Activated CD4-positive, alpha-beta T cell treated with anti-CD3 and anti-CD28 coated beads for 24 hours (primary cell): ENCODE measurements around the gene EXOC2.

Source experiments
- DNase-seq, 2 donors: peaks; one replicate each; pipeline ENCODE4 v3.0.0-alpha.2; 2020; ENCODE audit warnings: low read depth in 2 of 2

EXOC2 gene, protein sequence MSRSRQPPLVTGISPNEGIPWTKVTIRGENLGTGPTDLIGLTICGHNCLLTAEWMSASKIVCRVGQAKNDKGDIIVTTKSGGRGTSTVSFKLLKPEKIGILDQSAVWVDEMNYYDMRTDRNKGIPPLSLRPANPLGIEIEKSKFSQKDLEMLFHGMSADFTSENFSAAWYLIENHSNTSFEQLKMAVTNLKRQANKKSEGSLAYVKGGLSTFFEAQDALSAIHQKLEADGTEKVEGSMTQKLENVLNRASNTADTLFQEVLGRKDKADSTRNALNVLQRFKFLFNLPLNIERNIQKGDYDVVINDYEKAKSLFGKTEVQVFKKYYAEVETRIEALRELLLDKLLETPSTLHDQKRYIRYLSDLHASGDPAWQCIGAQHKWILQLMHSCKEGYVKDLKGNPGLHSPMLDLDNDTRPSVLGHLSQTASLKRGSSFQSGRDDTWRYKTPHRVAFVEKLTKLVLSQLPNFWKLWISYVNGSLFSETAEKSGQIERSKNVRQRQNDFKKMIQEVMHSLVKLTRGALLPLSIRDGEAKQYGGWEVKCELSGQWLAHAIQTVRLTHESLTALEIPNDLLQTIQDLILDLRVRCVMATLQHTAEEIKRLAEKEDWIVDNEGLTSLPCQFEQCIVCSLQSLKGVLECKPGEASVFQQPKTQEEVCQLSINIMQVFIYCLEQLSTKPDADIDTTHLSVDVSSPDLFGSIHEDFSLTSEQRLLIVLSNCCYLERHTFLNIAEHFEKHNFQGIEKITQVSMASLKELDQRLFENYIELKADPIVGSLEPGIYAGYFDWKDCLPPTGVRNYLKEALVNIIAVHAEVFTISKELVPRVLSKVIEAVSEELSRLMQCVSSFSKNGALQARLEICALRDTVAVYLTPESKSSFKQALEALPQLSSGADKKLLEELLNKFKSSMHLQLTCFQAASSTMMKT

DNA sequence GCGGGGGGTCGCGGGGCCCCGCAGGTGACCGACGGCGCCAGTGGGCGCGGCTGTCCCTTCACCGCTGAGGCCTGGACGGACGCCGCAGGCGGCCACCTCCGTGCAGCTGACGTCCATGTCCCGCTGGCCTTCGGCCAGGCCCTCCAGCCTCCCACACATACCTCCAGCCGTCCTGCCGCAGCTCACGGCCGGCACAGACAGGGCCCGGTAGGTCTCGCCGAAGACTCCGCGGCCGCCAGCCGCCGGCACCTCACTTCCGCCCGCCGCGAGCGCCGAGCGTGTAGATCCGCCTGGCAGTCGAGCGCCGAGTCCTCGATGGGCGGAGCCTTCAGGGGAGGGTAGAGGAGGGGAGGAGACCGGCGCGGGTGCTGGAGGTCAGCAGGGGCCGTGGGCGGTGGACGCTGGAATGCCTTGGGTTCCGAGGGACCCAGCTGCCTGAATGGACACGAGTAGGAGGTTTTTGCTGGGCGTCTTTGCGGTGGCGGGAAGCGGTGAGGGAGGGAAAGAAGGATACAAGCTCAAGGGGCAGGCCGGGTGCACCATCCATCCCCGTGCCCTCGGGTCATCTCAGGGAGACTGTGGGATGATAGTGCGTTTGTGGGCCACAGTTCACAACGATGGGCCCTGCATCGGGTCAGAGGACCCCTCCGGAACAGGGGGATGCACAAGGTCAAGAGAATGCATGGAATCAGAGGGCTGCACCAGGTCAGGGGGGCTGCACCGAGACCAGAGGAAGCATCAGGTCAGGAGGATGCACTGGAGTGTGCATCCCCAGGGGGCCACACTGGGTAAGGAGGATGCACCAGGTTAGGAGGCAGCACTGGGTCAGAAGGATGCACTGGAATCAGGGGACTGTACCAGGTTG, at the start of gene EXOC2:
Gene EXOC2, minus strand, starts transcription at position 282 of the 865 bp plus-strand sequence. CDS start 55,321 bp downstream, outside the sequence.
- DNase-seq = peak; percentile 73 to 74

DNA sequence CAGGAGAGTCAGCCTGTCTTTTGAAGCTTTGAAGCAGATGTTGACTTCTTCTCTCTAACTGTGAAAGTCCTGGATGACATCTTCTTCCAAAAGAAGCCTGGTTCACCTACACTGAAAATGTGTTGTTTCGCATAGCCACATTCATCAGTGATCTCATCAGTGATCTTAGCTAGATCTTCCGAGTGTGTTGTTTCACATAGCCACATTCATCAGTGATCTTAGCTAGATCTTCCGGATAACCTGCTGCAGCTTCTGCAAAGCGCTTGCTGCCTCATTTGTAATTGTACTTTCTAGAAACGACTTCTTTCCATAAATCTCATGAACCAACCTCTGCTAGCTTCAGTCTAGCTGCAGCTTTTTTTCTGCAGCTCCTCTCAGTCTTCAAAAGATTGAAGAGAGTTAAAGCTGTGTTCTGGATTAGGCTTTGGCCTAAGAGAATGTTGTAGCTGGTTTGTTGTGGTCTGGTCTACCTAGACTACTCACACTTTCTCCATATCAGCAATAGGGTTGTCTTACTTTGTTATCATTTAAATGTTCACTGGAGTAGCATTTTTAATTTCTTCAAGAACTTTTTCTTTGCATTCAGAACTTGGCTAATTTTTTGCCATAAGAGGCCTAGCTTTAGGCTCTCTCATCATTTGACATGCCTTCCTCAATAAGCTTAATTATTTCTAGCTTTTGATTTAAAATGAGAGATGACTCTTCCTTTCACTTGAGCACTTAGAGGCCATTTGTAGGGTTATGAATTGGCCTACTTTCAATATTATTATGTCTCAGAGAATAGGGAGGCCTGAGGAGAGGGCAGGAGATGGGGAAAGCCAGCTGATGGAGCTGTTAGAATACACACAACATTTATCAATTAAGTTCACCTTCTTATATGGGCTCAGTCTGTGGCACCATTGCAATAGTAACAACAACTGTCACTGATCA, 48.7 kb upstream of the EXOC2 start:
- no peak for DNase-seq

DNA sequence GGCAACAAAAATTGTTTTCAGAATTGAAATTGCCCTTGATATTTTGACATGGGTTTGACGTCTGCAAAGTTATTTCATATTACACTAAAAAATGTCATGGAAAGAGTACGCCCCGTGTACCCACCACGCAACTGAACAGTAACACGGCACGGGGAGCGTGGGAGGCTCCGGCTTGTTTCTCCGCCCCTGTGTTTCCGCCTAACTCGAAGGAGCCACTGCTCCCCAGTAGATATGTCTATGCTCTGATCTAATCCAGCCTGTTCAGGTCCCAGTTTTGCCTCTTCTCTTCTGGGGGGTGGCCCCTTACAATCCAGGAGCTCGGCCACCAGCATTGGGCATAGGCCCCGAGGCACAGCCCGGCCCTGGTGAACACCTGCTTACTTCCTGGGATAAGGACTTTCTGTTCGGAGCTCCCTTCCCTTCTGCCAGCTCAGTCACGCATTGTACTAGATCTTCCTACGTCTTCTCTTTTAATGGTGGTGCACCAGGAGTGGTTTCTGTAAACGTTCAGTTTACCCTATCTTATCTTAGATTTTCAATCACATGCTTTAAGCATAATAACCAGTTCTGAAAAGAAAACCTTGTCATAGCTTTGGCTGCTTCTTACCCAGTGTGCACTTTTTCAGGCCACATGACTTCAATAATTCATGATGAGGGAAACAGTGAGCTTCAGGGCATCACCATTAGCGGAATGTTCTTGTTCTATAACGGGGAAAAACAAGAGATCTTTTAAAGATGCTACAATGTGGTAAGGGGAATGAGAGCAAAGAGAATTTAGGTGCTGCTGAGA, 43.9 kb upstream of the EXOC2 start:
- no peak for DNase-seq

DNA sequence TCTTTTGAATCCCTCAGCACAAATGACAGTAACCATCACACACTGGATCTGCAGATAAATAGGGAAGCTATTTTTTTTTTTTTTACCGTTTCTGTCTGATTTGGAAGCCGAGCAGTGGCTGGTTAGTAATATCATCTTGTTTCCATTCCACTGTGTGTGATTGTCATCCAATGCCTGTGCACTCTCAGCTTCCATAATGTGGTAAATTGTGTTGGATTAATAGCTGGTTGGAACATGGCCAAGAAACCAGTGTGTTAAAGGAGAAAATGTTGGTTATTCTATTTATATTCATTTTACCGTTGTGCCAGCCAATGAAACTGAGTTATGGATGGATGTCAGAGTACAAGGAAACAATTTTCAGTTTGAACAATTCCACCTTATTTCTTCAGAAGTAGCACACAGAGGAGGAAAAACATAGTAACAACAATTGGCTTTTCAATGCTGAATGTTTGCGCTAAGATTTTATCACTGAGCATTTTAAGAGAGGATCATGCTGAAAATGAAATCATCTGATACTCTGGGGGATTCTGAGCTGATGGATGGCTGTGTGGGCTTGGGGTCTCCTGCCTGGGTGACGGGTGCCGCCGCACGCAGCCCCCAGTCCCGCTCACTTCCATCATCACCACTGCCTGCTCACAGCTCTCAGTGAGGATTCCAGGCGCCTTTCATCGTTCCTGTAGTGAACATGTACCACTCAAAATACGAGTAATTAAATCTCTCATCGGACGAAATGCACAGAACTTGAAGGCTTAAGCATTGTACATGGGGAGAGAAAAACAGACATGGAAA, 40.7 kb upstream of the EXOC2 start:
- DNase-seq = no peak

DNA sequence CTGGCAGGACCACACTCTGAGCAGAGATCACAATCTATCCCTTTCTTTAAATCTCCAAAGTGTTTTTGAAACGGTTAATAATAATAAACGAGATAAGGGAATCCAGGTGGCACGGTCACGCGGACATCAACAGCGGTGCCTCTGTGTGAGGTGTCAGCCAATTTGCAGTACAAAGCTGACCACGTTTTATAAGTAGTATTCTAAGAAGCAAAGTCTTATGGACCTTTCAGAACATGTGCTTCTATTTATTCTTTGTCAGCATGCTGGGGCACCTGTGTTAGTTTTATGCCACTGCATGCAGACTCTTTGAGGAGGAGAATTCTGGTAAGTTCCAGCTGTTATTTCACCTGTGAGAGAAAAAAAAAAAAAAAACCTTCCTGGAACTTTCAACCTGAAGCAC, 39.0 kb upstream of the EXOC2 start:
- DNase-seq = no peak

DNA sequence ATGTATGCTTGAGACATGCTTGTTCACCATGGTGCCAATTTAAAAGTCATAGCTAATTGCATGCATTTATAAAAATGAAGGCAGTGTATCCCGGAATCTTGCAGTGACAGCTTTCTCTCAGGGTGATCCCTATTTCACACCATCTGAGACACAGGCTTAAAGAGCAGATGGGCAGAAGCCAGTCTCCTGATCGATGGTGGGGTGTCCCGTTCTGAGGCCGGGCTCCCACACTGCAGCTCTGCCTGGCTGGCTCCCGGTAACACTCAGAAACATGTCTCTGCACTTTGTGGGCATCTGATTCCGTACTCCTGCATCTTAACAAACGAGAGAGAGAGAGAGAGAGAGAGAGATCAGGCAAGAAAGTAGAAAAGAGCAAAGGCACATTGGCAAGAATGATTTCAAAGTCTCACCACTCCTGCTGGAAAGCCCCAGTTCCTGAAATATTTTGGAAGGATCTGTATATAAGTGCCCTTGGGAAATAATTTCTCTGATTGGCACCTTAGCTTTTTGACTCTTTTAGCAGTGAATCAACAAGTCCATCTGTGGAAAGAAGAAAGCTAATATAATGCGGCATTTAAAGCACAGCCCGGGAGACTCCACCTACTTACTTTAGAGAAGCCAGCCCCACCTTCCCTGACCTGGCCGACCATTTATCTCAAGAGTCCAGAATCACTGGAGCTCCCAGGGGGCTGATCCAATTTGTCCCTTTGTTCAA, 36.8 kb upstream of the EXOC2 start:
- no peak for DNase-seq

DNA sequence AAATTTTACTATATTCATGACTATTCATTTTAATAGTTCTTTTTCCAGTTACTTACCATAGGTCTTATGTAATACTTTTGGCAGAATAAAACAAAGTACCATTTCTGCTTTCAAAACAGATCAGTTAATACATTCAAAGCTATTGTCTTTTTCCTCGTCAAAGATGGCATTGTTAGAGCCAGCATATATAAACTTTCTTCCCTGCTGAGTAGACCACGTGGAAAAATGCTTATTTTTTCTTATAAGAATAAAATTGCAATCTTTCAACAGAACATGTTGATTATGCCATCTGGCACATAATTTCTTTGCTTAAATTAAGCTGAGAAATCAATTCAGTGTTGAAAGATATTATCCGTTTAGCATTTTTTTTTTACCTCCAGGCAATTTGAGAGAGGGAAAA, 34.9 kb upstream of the EXOC2 start:
- no peak for DNase-seq

DNA sequence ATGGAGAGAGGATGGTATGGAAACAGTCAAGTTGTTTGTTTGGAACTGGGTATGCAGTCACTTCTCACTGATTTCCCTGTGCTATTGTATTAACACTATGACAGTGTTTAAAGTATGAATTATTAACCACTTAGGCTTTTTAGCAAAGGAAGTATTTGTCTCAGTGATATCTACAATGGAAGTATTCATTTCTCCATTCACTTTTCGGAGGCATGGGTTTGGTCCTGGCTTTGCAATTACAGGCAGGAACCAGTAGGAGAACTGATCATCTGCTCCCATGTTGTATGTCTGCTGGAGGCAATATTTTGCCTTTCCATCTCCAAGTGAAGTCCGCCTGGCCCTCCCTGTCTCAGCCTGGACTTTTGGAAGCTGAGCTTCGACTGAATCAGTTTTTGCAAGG, 30.6 kb upstream of the EXOC2 start:
- no peak for DNase-seq

DNA sequence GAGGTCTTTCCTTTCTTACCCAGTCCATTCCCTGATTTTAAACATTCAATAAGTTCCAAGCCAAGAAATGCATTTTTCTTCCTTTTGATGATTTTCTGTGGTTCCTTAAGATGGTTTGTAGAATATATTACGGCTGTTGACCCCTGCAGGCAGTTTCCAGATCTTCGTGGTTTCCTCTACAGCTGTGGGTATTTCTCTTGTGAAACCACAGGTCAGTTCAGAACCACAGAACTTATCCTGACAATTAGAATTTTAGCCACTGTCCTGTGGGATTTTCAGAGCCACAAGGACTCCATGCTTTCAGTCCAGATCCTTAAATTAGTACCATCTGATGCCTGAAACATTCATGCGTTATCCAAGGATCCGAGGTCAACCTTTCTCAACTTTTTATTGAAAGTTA, 29.7 kb upstream of the EXOC2 start:
- DNase-seq = no peak

DNA sequence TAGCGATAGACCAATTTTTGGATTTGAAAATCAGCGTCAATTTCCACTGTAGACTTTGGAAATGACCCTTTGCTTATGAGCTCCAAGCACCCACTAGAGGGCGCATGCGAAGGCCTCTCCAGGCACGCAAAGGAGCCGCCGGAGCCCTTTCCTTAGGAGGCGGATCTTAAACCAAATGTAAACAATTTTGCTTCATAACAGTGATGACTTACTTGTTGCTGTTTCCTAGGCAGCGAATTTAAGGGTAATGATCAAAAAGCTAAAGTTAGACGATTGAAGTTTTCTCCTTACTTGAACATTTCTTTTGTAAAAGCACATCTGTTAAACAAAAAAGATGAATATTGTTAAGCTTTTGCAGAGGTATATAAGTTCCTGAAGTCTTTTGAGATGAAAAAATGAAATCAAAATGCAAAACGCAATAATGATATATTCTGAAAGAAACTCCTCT, 29.2 kb upstream of the EXOC2 start:
- DNase-seq = peak; percentile 59 to 72

DNA sequence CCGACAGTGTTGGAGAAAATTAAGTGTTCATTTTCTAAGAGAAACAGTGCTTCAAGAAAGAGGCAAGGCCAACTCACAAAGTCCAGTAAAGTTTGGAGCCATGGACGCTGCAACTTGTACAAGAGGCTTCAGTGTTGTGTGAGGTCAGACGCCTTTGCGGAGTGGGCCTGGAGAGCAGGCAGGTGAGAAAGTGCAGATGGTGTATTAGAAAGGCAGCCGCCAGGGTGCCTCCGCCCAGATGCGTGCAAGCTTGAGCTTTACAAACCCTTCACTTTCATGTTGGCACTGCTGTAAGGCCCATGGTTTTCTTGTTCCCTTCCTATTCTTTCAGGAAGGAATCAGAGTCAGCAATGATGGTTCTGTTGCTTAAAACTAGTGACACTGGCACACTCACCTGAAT, 25.4 kb upstream of the EXOC2 start:
- no peak for DNase-seq

DNA sequence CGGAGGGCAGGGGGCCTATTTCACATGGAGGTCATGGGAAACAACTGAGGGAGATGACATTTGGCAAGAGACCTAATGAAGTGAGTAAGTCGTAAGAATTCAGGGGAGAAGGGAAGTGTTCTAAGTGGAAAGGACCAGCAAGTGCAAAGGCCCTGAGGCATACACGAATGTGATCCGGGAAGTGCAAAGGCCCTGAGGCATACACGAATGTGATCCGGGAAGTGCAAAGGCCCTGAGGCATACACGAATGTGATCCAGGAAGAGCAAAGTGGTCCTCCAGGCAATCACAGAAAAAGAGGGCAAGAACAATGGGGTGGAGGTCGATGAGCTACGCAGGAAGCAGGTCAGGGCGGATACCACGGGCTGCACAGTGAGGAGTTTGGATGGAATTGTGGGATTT, 24.2 kb upstream of the EXOC2 start:
- no peak for DNase-seq

DNA sequence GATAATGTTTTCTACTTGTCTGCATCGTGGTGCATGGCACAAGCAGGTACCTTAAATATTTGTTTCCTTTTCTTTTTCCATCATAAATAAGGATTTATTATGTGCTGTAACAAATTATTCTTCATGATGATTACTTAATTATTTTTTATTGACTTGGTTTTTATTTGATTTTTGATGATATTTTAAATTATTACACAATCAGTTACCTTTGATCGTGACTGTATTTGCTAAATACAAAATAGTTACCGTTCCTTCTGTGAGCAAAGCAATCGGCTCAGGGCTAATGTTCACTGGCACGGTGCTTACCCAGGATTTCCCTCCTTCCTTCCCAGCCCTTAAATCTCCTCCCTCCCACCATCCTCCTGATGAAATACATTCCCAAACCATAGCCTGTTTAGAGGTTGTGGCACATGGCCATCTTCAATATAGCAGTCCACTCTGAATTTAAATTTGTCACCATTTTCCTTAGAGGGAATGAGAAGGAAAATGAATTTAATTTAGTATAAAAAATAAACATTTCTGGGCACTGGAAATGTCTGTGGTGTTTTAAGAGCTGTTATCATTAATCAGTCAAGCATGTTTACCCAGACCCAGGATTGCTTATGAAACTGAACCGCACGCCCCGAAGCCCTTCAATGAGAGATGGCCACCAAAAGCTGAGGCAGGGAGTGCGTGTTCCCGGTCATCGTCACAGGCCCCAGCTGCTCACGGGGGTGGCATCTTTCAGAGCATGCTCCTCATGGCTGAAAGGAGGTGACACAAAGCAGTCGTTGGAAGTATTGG, 23.0 kb upstream of the EXOC2 start:
- no peak for DNase-seq

DNA sequence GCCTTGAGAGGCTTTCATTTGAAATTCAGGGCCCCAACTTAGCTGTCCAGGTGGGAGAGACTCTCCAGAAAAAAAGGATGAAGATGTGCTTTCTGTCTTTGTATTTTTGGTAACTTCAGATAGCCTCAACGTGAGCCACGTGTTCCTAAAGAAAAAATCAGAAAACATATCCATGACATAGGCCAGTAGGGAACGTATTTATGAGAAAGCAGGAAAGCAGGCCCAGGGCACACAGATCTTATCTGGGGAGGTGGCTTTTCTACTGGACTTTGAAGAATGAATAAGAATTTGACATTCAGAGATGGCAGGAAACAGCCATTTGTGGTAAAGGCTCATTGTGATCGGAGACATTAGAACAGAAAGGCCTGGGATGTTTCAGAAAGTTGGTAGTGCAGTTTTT, 21.2 kb upstream of the EXOC2 start:
- no peak for DNase-seq

DNA sequence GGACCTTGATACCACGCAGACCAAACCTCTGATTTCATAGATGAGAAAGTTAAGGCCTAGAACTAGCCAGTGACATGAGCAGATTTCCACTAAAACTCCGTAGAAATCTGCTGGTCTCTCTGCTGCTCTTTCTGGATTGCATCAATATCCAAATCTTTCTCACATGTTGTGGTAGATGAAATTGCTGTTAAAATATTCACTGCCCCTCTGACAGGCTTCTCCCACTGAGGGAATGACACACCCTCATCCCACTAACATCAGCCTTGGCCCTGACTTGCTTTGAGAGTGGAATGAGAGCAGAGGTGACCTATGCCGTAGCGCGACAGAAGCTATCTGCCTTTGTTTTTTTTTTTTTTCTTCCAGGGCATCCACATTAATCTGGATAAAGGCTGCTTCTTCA, 20.4 kb upstream of the EXOC2 start:
- DNase-seq = no peak

DNA sequence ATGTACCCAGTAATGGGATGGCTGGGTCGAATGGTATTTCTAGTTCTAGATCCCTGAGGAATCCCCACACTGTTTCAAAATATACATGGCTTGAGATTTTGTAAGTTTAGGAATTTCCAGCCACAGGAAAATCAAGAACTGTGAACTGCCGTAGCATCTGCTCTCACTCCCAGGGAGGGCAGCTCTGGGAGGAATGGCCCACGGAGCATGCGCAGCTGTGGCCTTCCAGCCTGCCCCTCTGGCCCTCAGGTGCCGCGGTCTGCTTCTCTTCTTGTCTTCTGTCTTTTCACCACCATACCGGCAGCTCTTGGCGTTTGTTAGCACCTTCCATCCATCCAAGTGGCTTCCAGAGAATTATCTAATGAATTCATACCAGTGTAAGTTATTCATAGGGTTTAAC, 19.9 kb upstream of the EXOC2 start:
- no peak for DNase-seq

DNA sequence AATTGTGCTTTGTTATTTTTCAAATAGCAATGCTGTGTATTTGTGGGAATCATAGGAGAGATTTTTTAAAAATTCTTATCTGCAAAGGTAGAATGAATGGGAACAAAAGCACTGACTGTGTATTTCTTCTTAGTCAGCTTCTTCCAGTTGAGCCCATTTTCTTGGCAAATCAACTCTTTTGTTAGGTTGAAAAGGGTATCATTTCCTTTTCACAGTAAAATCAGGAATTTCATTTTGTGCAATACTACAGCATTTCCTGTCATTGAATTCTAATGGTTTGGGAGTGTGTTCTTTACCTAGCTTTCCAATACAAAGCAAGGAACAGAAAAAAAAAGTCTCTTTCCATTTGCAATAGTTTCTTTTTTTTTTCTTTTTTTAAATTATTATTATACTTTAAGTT, 19.0 kb upstream of the EXOC2 start:
- no peak for DNase-seq
